HL-60 (cell line): ENCODE measurements around the gene ZNF160.

Experiments
- GABPA ChIP-seq: IDR thresholded peaks from 2 replicates; pipeline ENCODE4 v1.6.1; 2012; ENCODE audit warnings: low read depth
- POLR2AphosphoS5 ChIP-seq: IDR thresholded peaks from 2 replicates; pipeline ENCODE4 v1.6.1; 2012; ENCODE audit warnings: low read depth
- REST ChIP-seq: IDR thresholded peaks from 2 replicates; pipeline ENCODE4 v1.6.1; 2012; ENCODE audit warnings: low read depth; ENCODE audit not compliant: insufficient replicate concordance
- SPI1 ChIP-seq: IDR thresholded peaks from 2 replicates; pipeline ENCODE4 v1.6.1; 2012; ENCODE audit warnings: low read depth, mild to moderate bottlenecking, borderline replicate concordance
- TF ChIP-seq, protein P1 (sequence below): IDR thresholded peaks from one replicate; pipeline ENCODE4 v1.5.1; 2011; ENCODE audit warnings: low read length, control low read depth, inconsistent platforms; ENCODE audit not compliant: insufficient read depth

DNA sequence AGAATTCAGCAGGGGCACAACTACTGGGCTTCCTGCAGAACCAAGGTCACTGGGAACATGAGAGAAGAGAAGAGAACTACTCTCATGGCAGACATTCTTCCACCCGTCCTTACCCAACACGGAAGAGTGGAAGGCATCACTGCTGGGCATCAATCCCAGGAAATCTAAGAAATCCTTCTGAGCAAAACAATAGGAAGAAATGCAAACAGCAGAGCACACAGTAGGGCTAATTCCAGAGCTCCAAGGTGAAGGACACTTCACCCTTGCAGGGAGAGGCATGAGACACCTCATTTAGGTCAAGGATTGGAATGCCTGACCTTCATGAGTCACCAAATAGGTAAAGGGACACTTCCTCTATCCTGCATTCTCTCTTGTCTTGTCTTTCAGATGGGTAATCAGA is 55.8 kb downstream of the ZNF160 start:
- TF ChIP-seq, protein P1, sequence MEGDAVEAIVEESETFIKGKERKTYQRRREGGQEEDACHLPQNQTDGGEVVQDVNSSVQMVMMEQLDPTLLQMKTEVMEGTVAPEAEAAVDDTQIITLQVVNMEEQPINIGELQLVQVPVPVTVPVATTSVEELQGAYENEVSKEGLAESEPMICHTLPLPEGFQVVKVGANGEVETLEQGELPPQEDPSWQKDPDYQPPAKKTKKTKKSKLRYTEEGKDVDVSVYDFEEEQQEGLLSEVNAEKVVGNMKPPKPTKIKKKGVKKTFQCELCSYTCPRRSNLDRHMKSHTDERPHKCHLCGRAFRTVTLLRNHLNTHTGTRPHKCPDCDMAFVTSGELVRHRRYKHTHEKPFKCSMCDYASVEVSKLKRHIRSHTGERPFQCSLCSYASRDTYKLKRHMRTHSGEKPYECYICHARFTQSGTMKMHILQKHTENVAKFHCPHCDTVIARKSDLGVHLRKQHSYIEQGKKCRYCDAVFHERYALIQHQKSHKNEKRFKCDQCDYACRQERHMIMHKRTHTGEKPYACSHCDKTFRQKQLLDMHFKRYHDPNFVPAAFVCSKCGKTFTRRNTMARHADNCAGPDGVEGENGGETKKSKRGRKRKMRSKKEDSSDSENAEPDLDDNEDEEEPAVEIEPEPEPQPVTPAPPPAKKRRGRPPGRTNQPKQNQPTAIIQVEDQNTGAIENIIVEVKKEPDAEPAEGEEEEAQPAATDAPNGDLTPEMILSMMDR: no peak
- TF ChIP-seq REST (no peak), POLR2AphosphoS5 (no peak), GABPA (no peak), SPI1 (no peak)
